Activated T-helper 2 cell treated with anti-CD3 and anti-CD28 coated beads, Interferon-gamma antibody, Interleukin-2, Interleukin-4, amounts not matched to agents 10 μg/mL and 5 μg/mL and 100 μg/mL, durations not matched to agents 14 hours and 24 hours and 36 hours (primary cell): ENCODE measurements around the gene EFCAB12. TPM values are rescaled to one million over a fixed set of nuclear protein-coding genes. Genes with fewer than 3 reads are reported as not detected.
"Not testable (repeated sequence)": the region's sequence is repeated elsewhere in the genome, so short reads cannot be mapped to it uniquely, and the experiment has no call there.

Experiments used
- DNase-seq: peaks from one replicate; pipeline ENCODE4 v3.0.0; 2021; ENCODE audit warnings: low spot score
- H3K27ac Mint-ChIP-seq: one replicate; pipeline ENCODE4 v1.8.0; 2021; ENCODE audit warnings: mixed read lengths
- H3K27me3 Mint-ChIP-seq: one replicate; pipeline ENCODE4 v1.8.0; 2021; ENCODE audit warnings: low read depth, mixed read lengths
- H3K36me3 Mint-ChIP-seq: one replicate; pipeline ENCODE4 v1.8.0; 2021; ENCODE audit warnings: low read depth, mixed read lengths
- H3K4me1 Mint-ChIP-seq: one replicate; pipeline ENCODE4 v1.8.0; 2021; ENCODE audit warnings: low read depth, mixed read lengths
- H3K4me3 Mint-ChIP-seq: one replicate; pipeline ENCODE4 v1.8.0; 2021; ENCODE audit warnings: low read depth, mild to moderate bottlenecking, moderate library complexity, mixed read lengths
- H3K9me3 Mint-ChIP-seq: one replicate; pipeline ENCODE4 v1.8.0; 2021; ENCODE audit warnings: mixed read lengths
- intact Hi-C: fragments of 100-400 bp; cut with micrococcal nuclease; formaldehyde crosslinking; loops from one replicate; pipeline ENCODE4 v1.15.1; 2023
- total RNA-seq: library from RNA; stranded (reverse); gene quantifications from 2 replicates; pipeline ENCODE4 v1.2.3, GENCODE V29; 2022

The EFCAB12 gene
- total RNA-seq, 1 donor from 2014 or later = 0.25 TPM

GRCh38 chr3:129393760-129394564 is 34.5 kb downstream of the EFCAB12 start:
- peaks cover 22% of the 10 kb centered on the region for H3K4me1 Mint-ChIP-seq
- peaks cover 70% of the 10 kb centered on the region for H3K36me3 Mint-ChIP-seq
- H3K4me3 Mint-ChIP-seq, H3K9me3 Mint-ChIP-seq, H3K27ac Mint-ChIP-seq, DNase-seq, H3K27me3 Mint-ChIP-seq, intact Hi-C loops: not testable (repeated sequence)

GRCh38 chr3:129393271-129393670 is 35.2 kb downstream of the EFCAB12 start:
- no peak overlapping the region for H3K27ac Mint-ChIP-seq
- no peaks in the 10 kb centered on the region for H3K27me3 Mint-ChIP-seq
- peaks cover 18% of the 10 kb centered on the region for H3K4me1 Mint-ChIP-seq

GRCh38 chr3:129392106-129392887 is 36.1 kb downstream of the EFCAB12 start:
- not testable (repeated sequence) for H3K4me1 Mint-ChIP-seq

More at GRCh38 chr3:129393271-129393670, 35.2 kb downstream of the EFCAB12 start:
- DNase-seq = no peak
- H3K9me3 Mint-ChIP-seq = no peaks in the 10 kb centered on the region
- peaks cover 72% of the 10 kb centered on the region for H3K36me3 Mint-ChIP-seq
- H3K4me3 Mint-ChIP-seq = no peak overlapping the region
- intact Hi-C loops = no loop called here

GRCh38 chr3:129391583-129391982 is 36.9 kb downstream of the EFCAB12 start:
- H3K27me3 Mint-ChIP-seq, DNase-seq, intact Hi-C loops, H3K4me3 Mint-ChIP-seq, H3K27ac Mint-ChIP-seq, H3K4me1 Mint-ChIP-seq, H3K9me3 Mint-ChIP-seq: not testable (repeated sequence)
- peaks cover 76% of the 10 kb centered on the region for H3K36me3 Mint-ChIP-seq

More at GRCh38 chr3:129392106-129392887, 36.1 kb downstream of the EFCAB12 start:
- intact Hi-C loops, H3K27ac Mint-ChIP-seq, DNase-seq, H3K4me3 Mint-ChIP-seq, H3K9me3 Mint-ChIP-seq, H3K27me3 Mint-ChIP-seq: not testable (repeated sequence)
- peaks cover 77% of the 10 kb centered on the region for H3K36me3 Mint-ChIP-seq

- Mint-ChIP-seq H3K4me1 (no peaks in the 10 kb centered on the region), H3K4me3 (no peak overlapping the region), H3K27ac (no peak overlapping the region), H3K27me3 (no peaks in the 10 kb centered on the region), H3K36me3 (peaks cover 60% of the 10 kb centered on the region), H3K9me3 (no peaks in the 10 kb centered on the region)
- intact Hi-C loops = no loop called here
- DNase-seq = no peak
Observed at GRCh38 chr3:129389572-129389937, 38.9 kb downstream of the EFCAB12 start.

GRCh38 chr3:129388791-129389571 is 39.5 kb downstream of the EFCAB12 start:
- H3K4me3 Mint-ChIP-seq, H3K9me3 Mint-ChIP-seq, intact Hi-C loops, H3K4me1 Mint-ChIP-seq, DNase-seq, H3K27ac Mint-ChIP-seq, H3K27me3 Mint-ChIP-seq: not testable (repeated sequence)
- H3K36me3 Mint-ChIP-seq = peaks cover 55% of the 10 kb centered on the region

- DNase-seq = no peak
- H3K36me3 Mint-ChIP-seq = peaks cover 46% of the 10 kb centered on the region
- H3K27me3 Mint-ChIP-seq = no peaks in the 10 kb centered on the region
- H3K9me3 Mint-ChIP-seq = no peaks in the 10 kb centered on the region
- H3K27ac Mint-ChIP-seq = no peak overlapping the region
- intact Hi-C loops = no loop called here
- no peaks in the 10 kb centered on the region for H3K4me1 Mint-ChIP-seq
- H3K4me3 Mint-ChIP-seq = no peak overlapping the region
Observed at GRCh38 chr3:129387487-129387886, 40.9 kb downstream of the EFCAB12 start.

GRCh38 chr3:129386984-129387383 is 41.5 kb downstream of the EFCAB12 start:
- Mint-ChIP-seq H3K4me3 (no peak overlapping the region), H3K27ac (no peak overlapping the region), H3K36me3 (peaks cover 44% of the 10 kb centered on the region), H3K27me3 (no peaks in the 10 kb centered on the region), H3K4me1 (no peaks in the 10 kb centered on the region), H3K9me3 (no peaks in the 10 kb centered on the region)
- intact Hi-C loops = no loop called here
- DNase-seq = no peak

- intact Hi-C loops, H3K27me3 Mint-ChIP-seq, H3K4me3 Mint-ChIP-seq, DNase-seq, H3K27ac Mint-ChIP-seq, H3K9me3 Mint-ChIP-seq, H3K4me1 Mint-ChIP-seq: not testable (repeated sequence)
- peaks cover 34% of the 10 kb centered on the region for H3K36me3 Mint-ChIP-seq
Observed at GRCh38 chr3:129385507-129385906, 42.9 kb downstream of the EFCAB12 start.

- Mint-ChIP-seq H3K36me3 (peaks cover 34% of the 10 kb centered on the region), H3K27ac (no peak overlapping the region), H3K9me3 (no peaks in the 10 kb centered on the region), H3K4me1 (no peaks in the 10 kb centered on the region), H3K4me3 (no peak overlapping the region), H3K27me3 (no peaks in the 10 kb centered on the region)
- intact Hi-C loops = no loop called here
- no peak for DNase-seq
Observed at GRCh38 chr3:129384594-129385323, 43.7 kb downstream of the EFCAB12 start.

- H3K36me3 Mint-ChIP-seq = peaks cover 31% of the 10 kb centered on the region
- H3K9me3 Mint-ChIP-seq, intact Hi-C loops, H3K4me3 Mint-ChIP-seq, H3K4me1 Mint-ChIP-seq, DNase-seq, H3K27ac Mint-ChIP-seq, H3K27me3 Mint-ChIP-seq: not testable (repeated sequence)
Observed at GRCh38 chr3:129384103-129384502, 44.3 kb downstream of the EFCAB12 start.

- no peaks in the 10 kb centered on the region for H3K9me3 Mint-ChIP-seq
- no peaks in the 10 kb centered on the region for H3K4me1 Mint-ChIP-seq
- intact Hi-C loops = no loop called here
- H3K36me3 Mint-ChIP-seq = peaks cover 27% of the 10 kb centered on the region
- no peak for DNase-seq
- no peak overlapping the region for H3K27ac Mint-ChIP-seq
- H3K4me3 Mint-ChIP-seq = no peak overlapping the region
- no peaks in the 10 kb centered on the region for H3K27me3 Mint-ChIP-seq
Observed at GRCh38 chr3:129383292-129383860, 45.1 kb downstream of the EFCAB12 start.
